ENCODE results near the gene NPHP1. TPM values are rescaled to one million over a fixed set of nuclear protein-coding genes. Genes with fewer than 3 reads are reported as not detected.

Gene NPHP1
- total RNA-seq, 1 experiment from 2014 or later: 4.7 TPM

GRCh38 chr2:110126906-110127305, 77.9 kb downstream of the NPHP1 start:
- Histone ChIP-seq H3K27ac (ENCODE audit: low read depth, low read length) (no peak overlapping the region), H3K4me2 (ENCODE audit: low read length) (peak overlapping the region; percentile 34; the same call in 1 of the 2 replicates), H4K20me1 (ENCODE audit: insufficient read depth) (no peaks in the 10 kb centered on the region), H3K9me3 (ENCODE audit: control insufficient read depth in 1 of 2, insufficient read depth in 1 of 2, low read depth in 1 of 2, low read length in 2 of 2) (no peaks in the 10 kb centered on the region), H3K4me3 (replicated peaks in 1 of 2; ENCODE audit: low read depth in 1 of 2, low read length in 2 of 2) (no peak overlapping the region), H2AFZ (ENCODE audit: low read depth, low read length, poor library complexity, severe bottlenecking) (no peak overlapping the region), H3K4me1 (ENCODE audit: control insufficient read depth in 1 of 2, insufficient read depth in 2 of 2, low read length in 2 of 2) (peaks cover 22 to 37% of the 10 kb centered on the region in 2 experiments), H3K27me3 (ENCODE audit: insufficient read depth, low read length) (no peaks in the 10 kb centered on the region), H3K36me3 (ENCODE audit: control insufficient read depth in 1 of 2, insufficient read depth in 2 of 2, low read length in 2 of 2) (no peaks in the 10 kb centered on the region), H3K9ac (ENCODE audit: low read length) (no peak overlapping the region), H3K79me2 (ENCODE audit: insufficient read depth, low read length) (no peaks in the 10 kb centered on the region), H3K9me2 (ENCODE audit: insufficient read depth) (no peaks in the 10 kb centered on the region)
- BruUV-seq (replicated peaks): no TSS peak
- no peak for TF ChIP-seq EZH2 (IDR thresholded peaks at IDR 0.05)
- no peak for TF ChIP-seq CEBPB (IDR thresholded peaks at IDR 0.05; ENCODE audit: low read depth)
- TF ChIP-seq RAD21 (IDR thresholded peaks at IDR 0.05; ENCODE audit: low read depth): no peak
- TF ChIP-seq, protein P1, sequence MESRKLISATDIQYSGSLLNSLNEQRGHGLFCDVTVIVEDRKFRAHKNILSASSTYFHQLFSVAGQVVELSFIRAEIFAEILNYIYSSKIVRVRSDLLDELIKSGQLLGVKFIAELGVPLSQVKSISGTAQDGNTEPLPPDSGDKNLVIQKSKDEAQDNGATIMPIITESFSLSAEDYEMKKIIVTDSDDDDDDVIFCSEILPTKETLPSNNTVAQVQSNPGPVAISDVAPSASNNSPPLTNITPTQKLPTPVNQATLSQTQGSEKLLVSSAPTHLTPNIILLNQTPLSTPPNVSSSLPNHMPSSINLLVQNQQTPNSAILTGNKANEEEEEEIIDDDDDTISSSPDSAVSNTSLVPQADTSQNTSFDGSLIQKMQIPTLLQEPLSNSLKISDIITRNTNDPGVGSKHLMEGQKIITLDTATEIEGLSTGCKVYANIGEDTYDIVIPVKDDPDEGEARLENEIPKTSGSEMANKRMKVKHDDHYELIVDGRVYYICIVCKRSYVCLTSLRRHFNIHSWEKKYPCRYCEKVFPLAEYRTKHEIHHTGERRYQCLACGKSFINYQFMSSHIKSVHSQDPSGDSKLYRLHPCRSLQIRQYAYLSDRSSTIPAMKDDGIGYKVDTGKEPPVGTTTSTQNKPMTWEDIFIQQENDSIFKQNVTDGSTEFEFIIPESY (IDR thresholded peaks at IDR 0.05; ENCODE audit: extremely low read depth, insufficient replicate concordance, low read length): no peak
- no peak for TF ChIP-seq TCF7L2 (IDR thresholded peaks at IDR 0.05; ENCODE audit: borderline replicate concordance, extremely low read depth, insufficient read depth, insufficient read length)
- TF ChIP-seq ELF1 (IDR thresholded peaks at IDR 0.05; ENCODE audit: borderline replicate concordance, low read depth): no peak
- TF ChIP-seq ZNF274 (IDR thresholded peaks at IDR 0.05; ENCODE audit: low read depth, low read length): no peak
- no peak for TF ChIP-seq EZH2phosphoT487 (IDR thresholded peaks at IDR 0.05; ENCODE audit: borderline replicate concordance)
- no peak for TF ChIP-seq YY1 (IDR thresholded peaks at IDR 0.05; ENCODE audit: extremely low read depth, insufficient replicate concordance, low read depth, low read length)
- TF ChIP-seq ATF3 (IDR thresholded peaks at IDR 0.05): no peak
- TF ChIP-seq SP1 (IDR thresholded peaks at IDR 0.05; ENCODE audit: low read depth): no peak
- TF ChIP-seq MAX (IDR thresholded peaks at IDR 0.05): no peak
- no peak for TF ChIP-seq SRF (IDR thresholded peaks at IDR 0.05; ENCODE audit: low read depth)
- no peak for TF ChIP-seq ZFX (IDR thresholded peaks at IDR 0.05)
- no peak for TF ChIP-seq CBX3 (IDR thresholded peaks at IDR 0.05; ENCODE audit: low read depth)
- TF ChIP-seq CTCF (IDR thresholded peaks at IDR 0.05 in 2 of 3, conservative IDR thresholded peaks at IDR 0.05 in 1 of 3; ENCODE audit: borderline replicate concordance in 1 of 3, insufficient read depth in 1 of 3, low read depth in 2 of 3, low read length in 2 of 3): no peak
- RAD21 ChIA-PET (ENCODE audit: low non-redundant PET in 1 of 2, low total read pairs in 2 of 2, uncharacterized antibody in 2 of 2, unreplicated experiment in 2 of 2): no interaction called here
- ATAC-seq (no peak), DNase-seq (ENCODE audit: low read depth, low spot score) (no peak)
- intact Hi-C loops (cut with micrococcal nuclease): no loop called here
- POLR2A ChIA-PET: no interaction called here
- CTCF ChIA-PET: no interaction called here
